SU-DHL-6 (cell line): ENCODE measurements around the gene AKAP8.

Experiments used
- CTCF ChIP-seq: fragments of 200-600 bp; sonication (generic); IDR thresholded peaks from one replicate; pipeline ENCODE4 v1.5.1; 2017; ENCODE audit warnings: antibody characterized with exemption, mild to moderate bottlenecking, low read length, moderate library complexity; ENCODE audit not compliant: insufficient read depth, poor library complexity, severe bottlenecking
- EZH2phosphoT487 ChIP-seq: fragments of 200-600 bp; sonication (generic), shearing (Covaris generic); conservative IDR thresholded peaks from 2 replicates; pipeline ENCODE4 v1.6.1; 2018; ENCODE audit warnings: mild to moderate bottlenecking, antibody characterized with exemption, low read length, moderate library complexity, mixed read lengths

GRCh38 chr19:15379083-15379998 lies at the start of gene AKAP8:
- TF ChIP-seq CTCF (no peak), EZH2phosphoT487 (no peak)
